Upper lobe of left lung (tissue), 6 donors: Measurements from ENCODE around the gene TOR4A. TPM values are rescaled to one million over a fixed set of nuclear protein-coding genes. Genes with fewer than 3 reads are reported as not detected.
"Not testable (repeated sequence)": the region's sequence is repeated elsewhere in the genome, so short reads cannot be mapped to it uniquely, and the experiment has no call there.

ENCODE experiments used
- ATAC-seq, 2 donors: fragments of 200-7000 bp; cut with Tn5 transposase; one replicate each; pipeline ENCODE4 v1.9.1; 2022; ENCODE audit warnings: mild to moderate bottlenecking in 2 of 2, moderate library complexity in 2 of 2; ENCODE audit not compliant: low FRiP score in 2 of 2
- DNase-seq, 2 donors: peaks; one replicate each; pipeline ENCODE4 v3.0.0-alpha.2; 2019 to 2020
- H3K27ac ChIP-seq, 4 donors: fragments of 200-600 bp; sonication (generic); one replicate each; pipeline ENCODE4 v1.5.1; 2016 to 2019
- H3K27me3 ChIP-seq, 4 donors: fragments of 200-600 bp; sonication (generic); one replicate each; pipeline ENCODE4 v1.5.1; 2017 to 2019
- H3K36me3 ChIP-seq, 4 donors: fragments of 200-600 bp; sonication (generic); one replicate each; pipeline ENCODE4 v1.5.1; 2016 to 2019
- H3K4me1 ChIP-seq, 4 donors: fragments of 200-600 bp; sonication (generic); one replicate each; pipeline ENCODE4 v1.5.1; 2018 to 2019
- H3K4me3 ChIP-seq, 4 donors: fragments of 200-600 bp; sonication (generic); one replicate each; pipeline ENCODE4 v1.5.1; 2017 to 2019; ENCODE audit warnings: mild to moderate bottlenecking in 2 of 4, moderate library complexity in 1 of 4
- H3K9me3 ChIP-seq, 4 donors: fragments of 200-600 bp; sonication (generic); one replicate each; pipeline ENCODE4 v1.5.1; 2018 to 2019
- CTCF ChIP-seq, 6 experiments: fragments of 450-650 bp in 4 of 6; fragments of 200-600 bp in 2 of 6; sonication (generic) in 2 of 6; IDR thresholded peaks; one replicate each; pipeline ENCODE4 v1.5.1; 2016 to 2019; ENCODE audit warnings: antibody characterized with exemption in 6 of 6
- EP300 ChIP-seq, 4 donors: sonication (generic); formaldehyde crosslinking; IDR thresholded peaks; one replicate each; pipeline ENCODE4 v1.5.1; 2017; ENCODE audit warnings: antibody characterized with exemption in 4 of 4, control low read depth in 2 of 4
- POLR2A ChIP-seq, 4 donors: fragments of 450-650 bp; IDR thresholded peaks; one replicate each; pipeline ENCODE4 v1.5.1; 2016 to 2017; ENCODE audit warnings: antibody characterized with exemption in 4 of 4, mild to moderate bottlenecking in 2 of 4
- POLR2AphosphoS5 ChIP-seq, 2 donors: sonication (generic); formaldehyde crosslinking; IDR thresholded peaks; one replicate each; pipeline ENCODE4 v1.5.1; 2017; ENCODE audit warnings: antibody characterized with exemption in 2 of 2
- WGBS, 2 donors: methylation state at CpG; one replicate each; pipeline ENCODE4 v1.1.5; 2017 to 2018; 5-methylcytosine and 5-hydroxymethylcytosine counted together
- total RNA-seq, 6 donors: library from RNA; depleted of rRNA in 4 of 6; stranded (reverse); fragments of >200 nt in 4 of 6; gene quantifications; one replicate each; pipeline versions ENCODE4 v1.1.0 to v1.2.1, GENCODE V29; 2016 to 2021
- donor health status: DM: no; HTN: no; CAD: no; lungs with moderate emphysema.
- donor health status: DM: no; HTN: yes; CAD: no; lungs with severe emphysema.

The TOR4A gene
- total RNA-seq, 6 donors from 2014 or later: 31.5 to 62.6 (median 39.2) TPM

- H3K27ac ChIP-seq: no peak overlapping the region
- no peaks in the 10 kb centered on the region for H3K9me3 ChIP-seq
- H3K36me3 ChIP-seq: no peaks in the 10 kb centered on the region
- H3K4me1 ChIP-seq: peaks cover 0 to under 1% (median 0%) of the 10 kb centered on the region in 4 donors
- H3K4me3 ChIP-seq: no peak overlapping the region
- TF ChIP-seq POLR2AphosphoS5 (IDR thresholded peaks at IDR 0.05) (no peak), EP300 (IDR thresholded peaks at IDR 0.05) (no peak), POLR2A (IDR thresholded peaks at IDR 0.05) (no peak), CTCF (IDR thresholded peaks at IDR 0.05) (no peak)
- ATAC-seq (peak; percentile 49 to 50), DNase-seq (no peak)
- H3K27me3 ChIP-seq: no peaks in the 10 kb centered on the region
- 60 to 76% methylated on average over 19 of the region's 19 CpGs for WGBS, 2 donors
Measured at GRCh38 chr9:137326445-137327065, 49.0 kb downstream of the TOR4A start.

- ATAC-seq, H3K36me3 ChIP-seq, DNase-seq, H3K27me3 ChIP-seq, H3K4me1 ChIP-seq, H3K4me3 ChIP-seq, H3K27ac ChIP-seq, H3K9me3 ChIP-seq: not testable (repeated sequence)
- 71 to 74% methylated on average over 8 of the region's 8 CpGs for WGBS, 2 donors
Measured at GRCh38 chr9:137327641-137328550, 50.4 kb downstream of the TOR4A start.

GRCh38 chr9:137329590-137329989 lies 52.1 kb downstream of the TOR4A start:
- 44 to 71% methylated on average over 10 of the region's 26 CpGs for WGBS, 2 donors
- DNase-seq, ATAC-seq: not testable (repeated sequence)

GRCh38 chr9:137330689-137331088 lies 53.2 kb downstream of the TOR4A start:
- H3K27me3 ChIP-seq: no peaks in the 10 kb centered on the region
- H3K4me1 ChIP-seq: no peaks in the 10 kb centered on the region
- 78 to 90% methylated on average over 6 of the region's 6 CpGs for WGBS, 2 donors
- TF ChIP-seq CTCF (IDR thresholded peaks at IDR 0.05) (no peak), EP300 (IDR thresholded peaks at IDR 0.05) (no peak), POLR2AphosphoS5 (IDR thresholded peaks at IDR 0.05) (no peak), POLR2A (IDR thresholded peaks at IDR 0.05) (no peak)
- DNase-seq (no peak), ATAC-seq (no peak)
- H3K27ac ChIP-seq: no peak overlapping the region
- H3K4me3 ChIP-seq: no peak overlapping the region
- no peaks in the 10 kb centered on the region for H3K36me3 ChIP-seq
- no peaks in the 10 kb centered on the region for H3K9me3 ChIP-seq

More at GRCh38 chr9:137329590-137329989, 52.1 kb downstream of the TOR4A start:
- H3K9me3 ChIP-seq, H3K36me3 ChIP-seq, H3K27me3 ChIP-seq, H3K27ac ChIP-seq, H3K4me3 ChIP-seq, H3K4me1 ChIP-seq: not testable (repeated sequence)

GRCh38 chr9:137331929-137332328 lies 54.4 kb downstream of the TOR4A start:
- TF ChIP-seq EP300 (IDR thresholded peaks at IDR 0.05) (no peak), POLR2AphosphoS5 (IDR thresholded peaks at IDR 0.05) (no peak), CTCF (IDR thresholded peaks at IDR 0.05) (no peak), POLR2A (IDR thresholded peaks at IDR 0.05) (no peak)
- ATAC-seq: no peak
- no peaks in the 10 kb centered on the region for H3K36me3 ChIP-seq
- no peak overlapping the region for H3K4me3 ChIP-seq
- DNase-seq: no peak
- WGBS, 2 donors: 95 to 99% methylated on average over 9 of the region's 9 CpGs
- H3K27ac ChIP-seq: no peak overlapping the region
- peaks cover 0 to 3% (median under 1%) of the 10 kb centered on the region in 4 donors for H3K9me3 ChIP-seq
- H3K27me3 ChIP-seq: no peaks in the 10 kb centered on the region
- no peaks in the 10 kb centered on the region for H3K4me1 ChIP-seq

Other genes starting within 250 kb of the TOR4A start
- gene ABCA2, start 249.5 kb upstream of the TOR4A start, total RNA-seq: 10 to 100 TPM; 14.7 to 49.2 (median 29.6) TPM
- gene FUT7, start 245.6 kb upstream of the TOR4A start, total RNA-seq: 1 to 10 TPM in 4 of 6 donors, under 1 TPM in 1, not detected in 1; 0.94 to 2.3 (median 2.0) TPM
- 100 to 1,000 TPM in 2 of 6 donors, 10 to 100 TPM in 4; 26.7 to 199 (median 73.2) TPM for gene NPDC1, start 231.5 kb upstream of the TOR4A start, total RNA-seq
- gene ENTPD2, start 223.7 kb upstream of the TOR4A start, total RNA-seq: under 1 TPM in 4 of 6 donors, not detected in 2; 0.34 to 0.98 (median 0.55) TPM
- gene SAPCD2, start 207.2 kb upstream of the TOR4A start, total RNA-seq: 1 to 10 TPM in 4 of 6 donors, under 1 TPM in 2; 0.69 to 6.8 (median 1.4) TPM
- 10 to 100 TPM; 10.5 to 69.1 (median 34.0) TPM for gene UAP1L1, start 200.2 kb upstream of the TOR4A start, total RNA-seq
- gene MAN1B1, start 190.7 kb upstream of the TOR4A start, total RNA-seq: 10 to 100 TPM; 38.0 to 97.4 (median 54.1) TPM
- 100 to 1,000 TPM; 108 to 394 (median 229) TPM for gene DPP7, start 163.0 kb upstream of the TOR4A start, total RNA-seq
- gene GRIN1, start 138.6 kb upstream of the TOR4A start, total RNA-seq: 1 to 10 TPM in 1 of 6 donors, under 1 TPM in 2, not detected in 3; 0.17 to 2.1 (median 0.49) TPM
- 1 to 10 TPM in 3 of 6 donors, under 1 TPM in 1, not detected in 2; 0.46 to 6.3 (median 1.7) TPM for gene LRRC26, start 107.7 kb upstream of the TOR4A start, total RNA-seq
- gene TMEM210, start 105.7 kb upstream of the TOR4A start, total RNA-seq: not detected
- gene ANAPC2, start 89.2 kb upstream of the TOR4A start, total RNA-seq: 100 to 1,000 TPM in 1 of 6 donors, 10 to 100 TPM in 5; 31.9 to 174 (median 67.3) TPM
- 100 to 1,000 TPM in 1 of 6 donors, 10 to 100 TPM in 5; 39.8 to 110 (median 73.0) TPM for gene SSNA1, start 89.0 kb upstream of the TOR4A start, total RNA-seq
- gene TPRN, start 77.0 kb upstream of the TOR4A start, total RNA-seq: 10 to 100 TPM; 18.9 to 33.1 (median 27.1) TPM
- 10 to 100 TPM; 17.8 to 35.5 (median 31.1) TPM for gene TMEM203, start 72.1 kb upstream of the TOR4A start, total RNA-seq
- 10 to 100 TPM in 4 of 6 donors, 1 to 10 TPM in 2; 7.7 to 54.5 (median 18.5) TPM for gene NDOR1, start 72.0 kb upstream of the TOR4A start, total RNA-seq
- 10 to 100 TPM in 1 of 6 donors, 1 to 10 TPM in 5; 2.3 to 12.6 (median 4.5) TPM for gene RNF208, start 55.5 kb upstream of the TOR4A start, total RNA-seq
- 1 to 10 TPM in 2 of 6 donors, under 1 TPM in 3, not detected in 1; 0.20 to 2.0 (median 0.97) TPM for gene CYSRT1, start 52.6 kb upstream of the TOR4A start, total RNA-seq
- gene RNF224, start 50.2 kb upstream of the TOR4A start, total RNA-seq: under 1 TPM in 3 of 6 donors, not detected in 3; 0.46 to 0.59 (median 0.57) TPM
- gene SLC34A3, start 46.8 kb upstream of the TOR4A start, total RNA-seq: under 1 TPM in 2 of 6 donors, not detected in 4; 0.10 to 0.17 TPM
- gene TUBB4B, start 36.4 kb upstream of the TOR4A start, total RNA-seq: 100 to 1,000 TPM; 120 to 539 (median 227) TPM
- gene STPG3, start 26.4 kb upstream of the TOR4A start, total RNA-seq: under 1 TPM in 1 of 6 donors, not detected in 5; 0.23 TPM
- gene NELFB, start 22.4 kb upstream of the TOR4A start, total RNA-seq: 10 to 100 TPM; 31.8 to 55.6 (median 49.8) TPM
- gene NRARP, start 24.5 kb downstream of the TOR4A start, total RNA-seq: 10 to 100 TPM in 3 of 6 donors, 1 to 10 TPM in 3; 3.1 to 26.9 (median 9.5) TPM
- 100 to 1,000 TPM in 1 of 6 donors, 10 to 100 TPM in 5; 12.3 to 118 (median 24.8) TPM for gene EXD3, start 145.4 kb downstream of the TOR4A start, total RNA-seq
- 10 to 100 TPM in 3 of 6 donors, 1 to 10 TPM in 3; 3.3 to 34.6 (median 11.7) TPM for gene NOXA1, start 145.7 kb downstream of the TOR4A start, total RNA-seq
- gene ENTPD8, start 163.6 kb downstream of the TOR4A start, total RNA-seq: under 1 TPM in 2 of 6 donors, not detected in 4; 0.15 to 0.17 TPM
- gene NSMF, start 181.6 kb downstream of the TOR4A start, total RNA-seq: 10 to 100 TPM; 20.4 to 57.6 (median 25.9) TPM